K562 (cell line): ENCODE results near the gene SEPTIN8. TPM values are rescaled to one million over a fixed set of nuclear protein-coding genes. Genes with fewer than 3 reads are reported as not detected.

ENCODE experiments used
- ATAC-seq: fragments of 200-7000 bp; cut with Tn5 transposase; 3 replicates; pipeline ENCODE4 v1.9.1; 2020; ENCODE audit warnings: moderate library complexity
- BruUV-seq: library from RNA; stranded (reverse); fragments of 400-500 nt; replicated peaks from 2 replicates; lab custom pipeline; 2021; lab: Mats Ljungman, UMichigan
- CTCF ChIA-PET: fragments of 300-600 bp; formaldehyde crosslinking; extraction: SDS; loops from one replicate; lab custom pipeline; 2021; ENCODE audit warnings: low intra/inter-chr PET ratio; lab: Yijun Ruan, JAX
- POLR2A ChIA-PET: fragments of 300-600, 350-650 bp; sonication (Branson Sonifier 250); formaldehyde crosslinking; extraction: SDS; loops from one replicate; lab custom pipeline; 2021; ENCODE audit warnings: antibody characterized with exemption, inconsistent platforms; lab: Yijun Ruan, JAX
- DNase-seq, 4 experiments: peaks; one replicate each; pipeline versions ENCODE4 v3.0.0 to v3.0.0-alpha.2; 2011 to 2018; ENCODE audit warnings: low spot score in 3 of 4, mixed read lengths in 3 of 4; ENCODE audit errors: extremely low read depth in 1 of 4
- FAIRE-seq: peaks from 2 replicates; lab custom pipeline; 2011; peaks lifted over from hg19 to GRCh38; lab: Jason Lieb, UNC
- H2AFZ ChIP-seq: 2 replicates; pipeline ENCODE4 v1.6.0; 2011; ENCODE audit warnings: low read depth, low read length, control low read depth, inconsistent platforms
- H3K27ac ChIP-seq: fragments of 200-600 bp; 3 replicates; pipeline ENCODE4 v1.8.0; 2011; ENCODE audit warnings: low read depth, mild to moderate bottlenecking, control low read depth, inconsistent platforms, low read length, moderate library complexity, mixed read lengths; ENCODE audit errors: extremely low read depth
- H3K27me3 ChIP-seq, 2 experiments: fragments of 300-600 bp in 1 of 2; 2 replicates in 1 of 2; 3 replicates in 1 of 2; pipeline versions ENCODE4 v1.6.0 to v1.8.0; 2011; ENCODE audit warnings: inconsistent platforms in 2 of 2, low read length in 2 of 2, mild to moderate bottlenecking in 1 of 2, mixed read lengths in 1 of 2, moderate library complexity in 1 of 2; ENCODE audit not compliant: control insufficient read depth in 2 of 2, insufficient read depth in 2 of 2
- H3K36me3 ChIP-seq: fragments of 300-600 bp; 3 replicates; pipeline ENCODE4 v1.8.0; 2011; ENCODE audit warnings: mild to moderate bottlenecking, low read length, inconsistent platforms; ENCODE audit not compliant: control insufficient read depth, insufficient read depth
- H3K4me1 ChIP-seq, 2 experiments: fragments of 200-600 bp in 1 of 2; replicated peaks in 1 of 2; 2 replicates in 1 of 2; 3 replicates in 1 of 2; pipeline versions ENCODE4 v1.5.1 to v1.8.0; 2011; ENCODE audit warnings: inconsistent platforms in 2 of 2, low read length in 2 of 2, mild to moderate bottlenecking in 1 of 2, mixed read lengths in 1 of 2, moderate library complexity in 1 of 2; ENCODE audit not compliant: control insufficient read depth in 2 of 2, insufficient read depth in 2 of 2
- H3K4me2 ChIP-seq: 2 replicates; pipeline ENCODE4 v1.6.1; 2011; ENCODE audit warnings: low read length, control low read depth, inconsistent platforms, mixed read lengths; ENCODE audit not compliant: insufficient read depth
- H3K4me3 ChIP-seq: fragments of 200-600 bp; sonication (generic), shearing (Covaris generic); 2 replicates; pipeline ENCODE4 v1.5.1; 2016; ENCODE audit warnings: control low read depth, inconsistent platforms
- H3K79me2 ChIP-seq: fragments of 200-600 bp; 3 replicates; pipeline ENCODE4 v1.8.0; 2011; ENCODE audit warnings: low read length, inconsistent platforms; ENCODE audit not compliant: control insufficient read depth, insufficient read depth
- H3K9ac ChIP-seq, 2 experiments: 2 replicates each; pipeline versions ENCODE4 v1.6.0 to v1.6.1; 2011; ENCODE audit warnings: low read depth in 2 of 2, low read length in 2 of 2, control low read depth in 1 of 2, inconsistent platforms in 1 of 2, mild to moderate bottlenecking in 1 of 2, mixed read lengths in 1 of 2; ENCODE audit not compliant: insufficient read depth in 1 of 2
- H3K9me1 ChIP-seq: one replicate; pipeline ENCODE4 v1.6.0; 2011; ENCODE audit warnings: inconsistent platforms, mild to moderate bottlenecking, low read length, moderate library complexity; ENCODE audit not compliant: control insufficient read depth, insufficient read depth
- H3K9me3 ChIP-seq: replicated peaks from 2 replicates; pipeline ENCODE4 v1.5.1; 2011; ENCODE audit warnings: low read depth, low read length, inconsistent platforms; ENCODE audit not compliant: control insufficient read depth, insufficient read depth
- H4K20me1 ChIP-seq: replicated peaks from 2 replicates; pipeline ENCODE4 v1.6.1; 2011; ENCODE audit warnings: low read length, inconsistent platforms, mixed read lengths; ENCODE audit not compliant: control insufficient read depth, insufficient read depth
- BCOR ChIP-seq: fragments of 450-650 bp; IDR thresholded peaks from 2 replicates; pipeline ENCODE4 v1.6.1; 2016
- BMI1 ChIP-seq: fragments of 150-350 bp; IDR thresholded peaks from 2 replicates; pipeline ENCODE4 v1.6.1; 2014; ENCODE audit warnings: low read length
- MEF2D ChIP-seq: conservative IDR thresholded peaks from 2 replicates; pipeline ENCODE4 v1.6.1; 2016; ENCODE audit warnings: low read depth, missing genetic modification characterization, missing compliant biosample characterization
- NCOA6 ChIP-seq: fragments of 450-650 bp; IDR thresholded peaks from 2 replicates; pipeline ENCODE4 v1.6.1; 2017; ENCODE audit warnings: mild to moderate bottlenecking
- NFE2 ChIP-seq: IDR thresholded peaks from 2 replicates; pipeline ENCODE4 v1.6.1; 2014; ENCODE audit warnings: antibody characterized with exemption, low read depth
- POLR2A ChIP-seq: fragments of 450-650 bp; conservative IDR thresholded peaks from 2 replicates; pipeline ENCODE4 v1.6.1; 2016
- TCF7L2 ChIP-seq: fragments of 150-350 bp; IDR thresholded peaks from 2 replicates; pipeline ENCODE4 v1.6.1; 2016; ENCODE audit warnings: low read depth, mild to moderate bottlenecking, low read length, moderate library complexity
- ZEB2 ChIP-seq: fragments of 450-650 bp; IDR thresholded peaks from 2 replicates; pipeline ENCODE4 v1.6.1; 2016
- WGBS: fragments of 100-300 bp; shearing (Covaris generic); methylation state at CpG from one replicate; pipeline ENCODE4 v1.1.6; 2016; ENCODE audit warnings: low coverage, mixed read lengths; ENCODE audit not compliant: insufficient coverage; ENCODE audit errors: missing lambda C conversion rate; 5-methylcytosine and 5-hydroxymethylcytosine counted together
- in situ Hi-C: fragments of 300-500 bp; cut with MboI; formaldehyde crosslinking; loops from 4 replicates; pipeline ENCODE4 v1.15.0; 2018; ENCODE audit warnings: inconsistent platforms, mixed read lengths
- intact Hi-C: fragments of 100-400 bp; cut with micrococcal nuclease; formaldehyde crosslinking; loops from 2 replicates; pipeline ENCODE4 v1.14.2; 2022
- polyA plus RNA-seq, 8 experiments: library from polyadenylated mRNA; depleted of rRNA in 4 of 8; stranded (reverse) in 5 of 8; unstranded in 3 of 8; fragments of >200 nt; fragmentation: Nextera tagmentation in 2 of 8; fragmentation: Illumina TruSeq in 1 of 8; extraction: Ambion mirVana in 2 of 8; extraction: Trizol in 1 of 8; gene quantifications; 2 replicates each; pipeline versions ENCODE4 v1.2.1 to v1.2.3, GENCODE V29; 2011 to 2014; ENCODE audit warnings: inconsistent platforms in 1 of 8, missing spikeins in 1 of 8
- total RNA-seq, 7 experiments: library from RNA; depleted of rRNA in 6 of 7; stranded (reverse); fragments of >200 nt in 6 of 7; fragmentation: Illumina TruSeq in 2 of 7; extraction: Trizol in 2 of 7; gene quantifications; 2 replicates each; pipeline versions ENCODE4 v1.2.1 to v1.2.3, GENCODE V29; 2011 to 2021; ENCODE audit warnings: low replicate concordance in 1 of 7
- TF ChIP-seq, protein P1 (sequence below), 2 experiments: fragments of 450-650 bp in 1 of 2; sonication (generic) in 1 of 2; formaldehyde crosslinking in 1 of 2; IDR thresholded peaks; 2 replicates each; pipeline versions ENCODE4 v1.7.1 to v1.9.0; 2016 to 2022; ENCODE audit warnings: inconsistent platforms in 1 of 2, mild to moderate bottlenecking in 1 of 2, missing genetic modification reagents in 1 of 2
- TF ChIP-seq, protein P2 (sequence below): fragments of 250-450 bp; sonication (Bioruptor Pico); IDR thresholded peaks from 2 replicates; pipeline ENCODE4 v1.8.0; 2021; ENCODE audit warnings: mild to moderate bottlenecking, moderate library complexity
- TF ChIP-seq, protein P3 (sequence below): sonication (generic); formaldehyde crosslinking; IDR thresholded peaks from 2 replicates; pipeline ENCODE4 v1.8.0; 2022; ENCODE audit warnings: missing genetic modification reagents, mild to moderate bottlenecking, borderline replicate concordance

Gene SEPTIN8
- total and polyA plus RNA-seq, 9 of the 15 experiments (the other 6 are each of a cell fraction or from before 2014, with no cell fraction given): 19.3 to 142 (median 101) TPM

DNA sequence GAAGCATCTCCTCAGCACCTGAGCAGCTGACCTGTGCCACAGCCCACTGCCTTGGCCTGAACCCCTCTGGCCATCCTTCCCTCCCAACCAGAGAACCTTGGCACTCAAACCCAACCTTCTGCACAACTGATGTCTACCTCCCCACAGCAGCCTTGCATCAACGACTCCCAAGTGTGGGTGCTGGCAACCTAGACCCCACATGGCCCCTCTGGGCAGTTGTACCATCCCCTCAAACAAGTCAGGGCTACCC is 10.3 kb downstream of the SEPTIN8 start:
- Histone ChIP-seq H2AFZ (no peak overlapping the region), H3K9ac (no peak overlapping the region), H3K36me3 (peaks cover 79% of the 10 kb centered on the region; the same call in 2 of the 3 replicates), H3K79me2 (peaks cover 52% of the 10 kb centered on the region), H3K27ac (no peak overlapping the region), H3K4me2 (no peak overlapping the region), H3K9me3 (no peaks in the 10 kb centered on the region), H3K4me3 (no peak overlapping the region), H3K27me3 (no peaks in the 10 kb centered on the region), H4K20me1 (peaks cover 16% of the 10 kb centered on the region), H3K4me1 (peaks cover 7 to 14% of the 10 kb centered on the region in 2 experiments; a peak in 3 of 5 replicates)
- POLR2A ChIA-PET: interaction anchor here (0.6 to 3.5 kb wide), 5 partner anchors 9 to 281 kb away, joined by 3 to 22 read pairs (median 4); no protein-coding TSS in a partner anchor
- 85% methylated on average over 1 of the region's 1 CpG for WGBS
- ATAC-seq: no peak
- BruUV-seq: no TSS peak
- FAIRE-seq: no peak
- TF ChIP-seq, protein P1, sequence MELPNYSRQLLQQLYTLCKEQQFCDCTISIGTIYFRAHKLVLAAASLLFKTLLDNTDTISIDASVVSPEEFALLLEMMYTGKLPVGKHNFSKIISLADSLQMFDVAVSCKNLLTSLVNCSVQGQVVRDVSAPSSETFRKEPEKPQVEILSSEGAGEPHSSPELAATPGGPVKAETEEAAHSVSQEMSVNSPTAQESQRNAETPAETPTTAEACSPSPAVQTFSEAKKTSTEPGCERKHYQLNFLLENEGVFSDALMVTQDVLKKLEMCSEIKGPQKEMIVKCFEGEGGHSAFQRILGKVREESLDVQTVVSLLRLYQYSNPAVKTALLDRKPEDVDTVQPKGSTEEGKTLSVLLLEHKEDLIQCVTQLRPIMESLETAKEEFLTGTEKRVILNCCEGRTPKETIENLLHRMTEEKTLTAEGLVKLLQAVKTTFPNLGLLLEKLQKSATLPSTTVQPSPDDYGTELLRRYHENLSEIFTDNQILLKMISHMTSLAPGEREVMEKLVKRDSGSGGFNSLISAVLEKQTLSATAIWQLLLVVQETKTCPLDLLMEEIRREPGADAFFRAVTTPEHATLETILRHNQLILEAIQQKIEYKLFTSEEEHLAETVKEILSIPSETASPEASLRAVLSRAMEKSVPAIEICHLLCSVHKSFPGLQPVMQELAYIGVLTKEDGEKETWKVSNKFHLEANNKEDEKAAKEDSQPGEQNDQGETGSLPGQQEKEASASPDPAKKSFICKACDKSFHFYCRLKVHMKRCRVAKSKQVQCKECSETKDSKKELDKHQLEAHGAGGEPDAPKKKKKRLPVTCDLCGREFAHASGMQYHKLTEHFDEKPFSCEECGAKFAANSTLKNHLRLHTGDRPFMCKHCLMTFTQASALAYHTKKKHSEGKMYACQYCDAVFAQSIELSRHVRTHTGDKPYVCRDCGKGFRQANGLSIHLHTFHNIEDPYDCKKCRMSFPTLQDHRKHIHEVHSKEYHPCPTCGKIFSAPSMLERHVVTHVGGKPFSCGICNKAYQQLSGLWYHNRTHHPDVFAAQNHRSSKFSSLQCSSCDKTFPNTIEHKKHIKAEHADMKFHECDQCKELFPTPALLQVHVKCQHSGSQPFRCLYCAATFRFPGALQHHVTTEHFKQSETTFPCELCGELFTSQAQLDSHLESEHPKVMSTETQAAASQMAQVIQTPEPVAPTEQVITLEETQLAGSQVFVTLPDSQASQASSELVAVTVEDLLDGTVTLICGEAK (IDR thresholded peaks at IDR 0.05): no peak
- TF ChIP-seq, protein P1 (CRISPR knock-in tag; IDR thresholded peaks at IDR 0.05): no peak
- TF ChIP-seq, protein P2, sequence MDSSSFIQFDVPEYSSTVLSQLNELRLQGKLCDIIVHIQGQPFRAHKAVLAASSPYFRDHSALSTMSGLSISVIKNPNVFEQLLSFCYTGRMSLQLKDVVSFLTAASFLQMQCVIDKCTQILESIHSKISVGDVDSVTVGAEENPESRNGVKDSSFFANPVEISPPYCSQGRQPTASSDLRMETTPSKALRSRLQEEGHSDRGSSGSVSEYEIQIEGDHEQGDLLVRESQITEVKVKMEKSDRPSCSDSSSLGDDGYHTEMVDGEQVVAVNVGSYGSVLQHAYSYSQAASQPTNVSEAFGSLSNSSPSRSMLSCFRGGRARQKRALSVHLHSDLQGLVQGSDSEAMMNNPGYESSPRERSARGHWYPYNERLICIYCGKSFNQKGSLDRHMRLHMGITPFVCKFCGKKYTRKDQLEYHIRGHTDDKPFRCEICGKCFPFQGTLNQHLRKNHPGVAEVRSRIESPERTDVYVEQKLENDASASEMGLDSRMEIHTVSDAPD (CRISPR knock-in tag): no peak
- TF ChIP-seq NCOA6: no peak
- no peak for TF ChIP-seq BCOR
- no peak for TF ChIP-seq TCF7L2
- TF ChIP-seq POLR2A: no peak
- TF ChIP-seq, protein P3, sequence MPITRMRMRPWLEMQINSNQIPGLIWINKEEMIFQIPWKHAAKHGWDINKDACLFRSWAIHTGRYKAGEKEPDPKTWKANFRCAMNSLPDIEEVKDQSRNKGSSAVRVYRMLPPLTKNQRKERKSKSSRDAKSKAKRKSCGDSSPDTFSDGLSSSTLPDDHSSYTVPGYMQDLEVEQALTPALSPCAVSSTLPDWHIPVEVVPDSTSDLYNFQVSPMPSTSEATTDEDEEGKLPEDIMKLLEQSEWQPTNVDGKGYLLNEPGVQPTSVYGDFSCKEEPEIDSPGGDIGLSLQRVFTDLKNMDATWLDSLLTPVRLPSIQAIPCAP (CRISPR knock-in tag): no peak
- no peak for TF ChIP-seq BMI1
- no peak for TF ChIP-seq ZEB2
- TF ChIP-seq MEF2D (tag): no peak
- TF ChIP-seq NFE2: no peak
- TF ChIP-seq, all 486 proteins: peak for 0
- CTCF ChIA-PET: no interaction called here
- no peaks in the 10 kb centered on the region for H3K9me1 ChIP-seq
- in situ Hi-C loops: no loop called here
- intact Hi-C loops: no loop called here
- no peak for DNase-seq
